Neural crest cell (in vitro differentiated cells): Measurements from ENCODE around the gene LIMK1. TPM values are rescaled to one million over a fixed set of nuclear protein-coding genes. Genes with fewer than 3 reads are reported as not detected.

Experiments used
- DNase-seq: peaks from one replicate; pipeline ENCODE4 v3.0.0; 2021; ENCODE audit warnings: low read depth, mixed read lengths, low spot score
- H3K27ac Mint-ChIP-seq: one replicate; pipeline ENCODE4 v1.8.0; 2021; ENCODE audit warnings: mild to moderate bottlenecking, mixed read lengths; ENCODE audit not compliant: unreplicated experiment
- H3K27me3 Mint-ChIP-seq: 2 replicates; pipeline ENCODE4 v1.8.0; 2021; ENCODE audit warnings: low read depth, mild to moderate bottlenecking, mixed read lengths
- H3K36me3 Mint-ChIP-seq: 2 replicates; pipeline ENCODE4 v1.8.0; 2021; ENCODE audit warnings: low read depth, mild to moderate bottlenecking, mixed read lengths
- H3K4me1 Mint-ChIP-seq: 2 replicates; pipeline ENCODE4 v1.8.0; 2021; ENCODE audit warnings: mixed read lengths
- H3K4me3 Mint-ChIP-seq: one replicate; pipeline ENCODE4 v1.8.0; 2021; ENCODE audit warnings: mild to moderate bottlenecking, mixed read lengths
- H3K9me3 Mint-ChIP-seq: 2 replicates; pipeline ENCODE4 v1.8.0; 2021; ENCODE audit warnings: mixed read lengths
- CTCF ChIP-seq: fragments of 200-600 bp; sonication (generic); conservative IDR thresholded peaks from 2 replicates; pipeline ENCODE4 v1.5.0; 2021; ENCODE audit warnings: antibody characterized with exemption, mild to moderate bottlenecking
- total RNA-seq: library from RNA; stranded (reverse); gene quantifications from 2 replicates; pipeline ENCODE4 v1.2.1, GENCODE V29; 2021

The LIMK1 gene
- total RNA-seq, 1 donor from 2014 or later = 82.1 TPM

- H3K4me3 Mint-ChIP-seq = no peak overlapping the region
- no peaks in the 10 kb centered on the region for H3K27me3 Mint-ChIP-seq
- DNase-seq = no peak
- no peaks in the 10 kb centered on the region for H3K9me3 Mint-ChIP-seq
- no peaks in the 10 kb centered on the region for H3K4me1 Mint-ChIP-seq
- H3K36me3 Mint-ChIP-seq = no peaks in the 10 kb centered on the region
- no peak for TF ChIP-seq CTCF
- no peak overlapping the region for H3K27ac Mint-ChIP-seq
These were observed 42.7 kb downstream of the LIMK1 start for GRCh38 chr7:74126220-74126880.

- DNase-seq = no peak
- H3K36me3 Mint-ChIP-seq = no peaks in the 10 kb centered on the region
- no peak overlapping the region for H3K4me3 Mint-ChIP-seq
- H3K27me3 Mint-ChIP-seq = no peaks in the 10 kb centered on the region
- TF ChIP-seq CTCF = no peak
- H3K9me3 Mint-ChIP-seq = no peaks in the 10 kb centered on the region
- H3K4me1 Mint-ChIP-seq = no peaks in the 10 kb centered on the region
- H3K27ac Mint-ChIP-seq = no peak overlapping the region
These were observed 46.3 kb downstream of the LIMK1 start for GRCh38 chr7:74129887-74130286.

GRCh38 chr7:74130518-74130917 is 46.9 kb downstream of the LIMK1 start:
- Mint-ChIP-seq H3K4me3 (no peak overlapping the region), H3K9me3 (no peaks in the 10 kb centered on the region), H3K27ac (no peak overlapping the region), H3K4me1 (no peaks in the 10 kb centered on the region), H3K36me3 (no peaks in the 10 kb centered on the region), H3K27me3 (no peaks in the 10 kb centered on the region)
- DNase-seq = no peak
- no peak for TF ChIP-seq CTCF

GRCh38 chr7:74134117-74134620 is 50.6 kb downstream of the LIMK1 start:
- H3K4me1 Mint-ChIP-seq = peaks cover 11% of the 10 kb centered on the region
- H3K9me3 Mint-ChIP-seq = no peaks in the 10 kb centered on the region
- H3K27me3 Mint-ChIP-seq = peaks cover 5% of the 10 kb centered on the region
- no peak overlapping the region for H3K27ac Mint-ChIP-seq
- no peak for DNase-seq
- no peak overlapping the region for H3K4me3 Mint-ChIP-seq
- TF ChIP-seq CTCF = no peak
- H3K36me3 Mint-ChIP-seq = no peaks in the 10 kb centered on the region

- peaks cover 19% of the 10 kb centered on the region for H3K4me1 Mint-ChIP-seq
- peaks cover 5% of the 10 kb centered on the region for H3K27me3 Mint-ChIP-seq
- no peak for TF ChIP-seq CTCF
- no peak overlapping the region for H3K27ac Mint-ChIP-seq
- no peaks in the 10 kb centered on the region for H3K36me3 Mint-ChIP-seq
- no peak overlapping the region for H3K4me3 Mint-ChIP-seq
- DNase-seq = no peak
- H3K9me3 Mint-ChIP-seq = no peaks in the 10 kb centered on the region
These were observed 54.8 kb downstream of the LIMK1 start for GRCh38 chr7:74138334-74138867.
